ENCODE data around the gene NQO1. TPM values are rescaled to one million over a fixed set of nuclear protein-coding genes. Genes with fewer than 3 reads are reported as not detected.

Gene NQO1
- polyA plus RNA-seq, 1 of the 3 experiments (the other 2 are of a cell fraction), result 152 TPM

DNA sequence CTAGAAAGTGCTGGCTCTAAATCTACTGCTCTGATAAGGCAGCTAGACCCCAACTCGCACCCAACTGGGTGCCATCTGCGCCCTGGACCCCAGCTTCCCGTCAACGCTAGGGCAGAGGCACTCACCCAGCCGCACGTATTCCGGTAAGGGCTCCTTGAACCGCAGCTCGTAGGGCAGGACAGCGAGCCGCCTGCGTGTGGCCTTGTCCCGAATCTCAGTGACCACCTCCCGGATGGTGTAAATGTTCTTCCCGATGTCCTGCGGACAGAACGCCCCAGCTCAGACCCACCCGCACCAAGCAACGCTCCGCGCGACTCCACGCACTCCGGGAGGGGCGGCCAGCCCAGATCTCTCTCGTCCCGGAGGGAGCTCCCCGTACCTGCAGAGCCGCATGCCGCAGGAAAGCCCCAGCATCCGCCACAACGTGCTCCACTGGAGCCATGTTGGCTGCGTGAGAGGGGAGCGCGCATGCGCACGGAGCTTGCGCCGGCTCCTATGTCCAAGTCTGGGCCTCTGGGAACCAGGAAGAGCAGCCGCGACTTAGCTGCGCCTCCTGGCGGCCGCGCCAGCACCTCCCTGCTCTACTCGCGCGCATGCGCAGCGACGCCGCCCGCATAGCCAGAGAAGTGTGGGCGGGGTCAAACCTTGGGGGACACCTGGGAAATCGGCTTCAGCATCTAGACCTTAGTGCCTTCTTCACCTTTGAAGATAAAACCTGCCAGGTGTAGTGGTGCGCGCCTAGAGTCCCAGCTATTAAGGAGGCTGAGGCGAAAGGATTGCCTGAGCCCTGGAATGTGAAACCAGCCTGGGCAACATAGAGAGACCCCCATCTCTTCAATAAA lies 28.3 kb upstream of the NQO1 start, which contains the start of gene NOB1:
Gene NOB1 (minus strand): TSS at position 458 of the 842 bp plus-strand sequence. CDS start 16 bp downstream, at position 442.
- Histone ChIP-seq H3K9ac (peak within 1 kb of the TSS; percentile 84), H3K27me3 (ENCODE audit: insufficient read depth) (no peaks in the 10 kb centered on the region), H4K20me1 (ENCODE audit: insufficient read depth) (no peaks in the 10 kb centered on the region), H3K4me2 (peak within 1 kb of the TSS; percentile 89), H3K79me2 (ENCODE audit: insufficient read depth) (peaks cover 50% of the 10 kb centered on the region), H3K27ac (ENCODE audit: low read depth in 2 of 2, low read length in 1 of 2) (peak within 1 kb of the TSS; percentile 40 to 45; a peak in 2 of 4 replicates), H3K9me2 (no peaks in the 10 kb centered on the region), H3K36me3 (replicated peaks in 1 of 2; ENCODE audit: control insufficient read depth in 1 of 2, insufficient read depth in 2 of 2, low read length in 1 of 2) (peaks cover 9 to 24% of the 10 kb centered on the region in 2 experiments), H3K9me3 (no peaks in the 10 kb centered on the region), H3K4me1 (ENCODE audit: control insufficient read depth in 1 of 2, insufficient read depth in 2 of 2, low read depth in 1 of 2, low read length in 1 of 2) (peaks cover 0 to 2% of the 10 kb centered on the region in 2 experiments; a peak in 2 of 4 replicates), H2AFZ (ENCODE audit: low read depth) (peak within 1 kb of the TSS; percentile 84), H3F3A (replicated peaks; ENCODE audit: insufficient read depth) (peaks cover 12% of the 10 kb centered on the region), H3K4me3 (ENCODE audit: low read depth in 2 of 2, low read length in 1 of 2) (peak within 1 kb of the TSS; percentile 86 to 98)
- peak; percentile 96 for DNase-seq
- ChIA-PET CTCF (interaction anchor here (0.6 to 6.2 kb wide), 39 partner anchors 8 to 404 kb away, joined by 3 to 67 read pairs (median 5); partner anchors contain the start of genes NQO1 and TERF2), POLR2A (interaction anchor here (1.0 to 1.5 kb wide), 7 partner anchors 8 to 358 kb away, joined by 3 to 12 read pairs (median 5); partner anchors contain the start of gene NQO1)
- 0% methylated on average over 10 of the region's 58 CpGs for WGBS (ENCODE audit: low lambda C conversion rate)
- peak; percentile 96 for TF ChIP-seq NRF1 (IDR thresholded peaks at IDR 0.05; ENCODE audit: low read depth, low read length)
- TF ChIP-seq YY1 (IDR thresholded peaks at IDR 0.05; ENCODE audit: low read depth), result peak; percentile 94
- TF ChIP-seq RXRA (IDR thresholded peaks at IDR 0.05; ENCODE audit: borderline replicate concordance, low read depth), result no peak
- no peak for TF ChIP-seq REST (IDR thresholded peaks at IDR 0.05; ENCODE audit: low read depth, low read length)
- TF ChIP-seq, protein P1, sequence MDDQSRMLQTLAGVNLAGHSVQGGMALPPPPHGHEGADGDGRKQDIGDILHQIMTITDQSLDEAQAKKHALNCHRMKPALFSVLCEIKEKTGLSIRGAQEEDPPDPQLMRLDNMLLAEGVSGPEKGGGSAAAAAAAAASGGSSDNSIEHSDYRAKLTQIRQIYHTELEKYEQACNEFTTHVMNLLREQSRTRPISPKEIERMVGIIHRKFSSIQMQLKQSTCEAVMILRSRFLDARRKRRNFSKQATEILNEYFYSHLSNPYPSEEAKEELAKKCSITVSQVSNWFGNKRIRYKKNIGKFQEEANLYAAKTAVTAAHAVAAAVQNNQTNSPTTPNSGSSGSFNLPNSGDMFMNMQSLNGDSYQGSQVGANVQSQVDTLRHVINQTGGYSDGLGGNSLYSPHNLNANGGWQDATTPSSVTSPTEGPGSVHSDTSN (IDR thresholded peaks at IDR 0.05), result no peak
- no peak for TF ChIP-seq RFX5 (IDR thresholded peaks at IDR 0.05; ENCODE audit: low read length)
- no peak for TF ChIP-seq TCF12 (IDR thresholded peaks at IDR 0.05)
- no peak for TF ChIP-seq RCOR1 (IDR thresholded peaks at IDR 0.05; ENCODE audit: low read length)
- TF ChIP-seq IRF3 (IDR thresholded peaks at IDR 0.05; ENCODE audit: low read depth, low read length), result no peak
- no peak for TF ChIP-seq TEAD4 (IDR thresholded peaks at IDR 0.05; ENCODE audit: borderline replicate concordance, insufficient read depth)
- TF ChIP-seq POLR2AphosphoS5 (IDR thresholded peaks at IDR 0.05; ENCODE audit: low read depth, low read length), result peak; percentile 94
- TF ChIP-seq SIN3A (IDR thresholded peaks at IDR 0.05; ENCODE audit: borderline replicate concordance, low read depth, low read length), result peak; percentile 85; the same call in 1 of the 2 replicates
- TF ChIP-seq MEF2A (IDR thresholded peaks at IDR 0.05; ENCODE audit: borderline replicate concordance, low read depth), result no peak
- peak; percentile 98 for TF ChIP-seq MXI1 (IDR thresholded peaks at IDR 0.05; ENCODE audit: low read depth, low read length)
- TF ChIP-seq, protein P2, sequence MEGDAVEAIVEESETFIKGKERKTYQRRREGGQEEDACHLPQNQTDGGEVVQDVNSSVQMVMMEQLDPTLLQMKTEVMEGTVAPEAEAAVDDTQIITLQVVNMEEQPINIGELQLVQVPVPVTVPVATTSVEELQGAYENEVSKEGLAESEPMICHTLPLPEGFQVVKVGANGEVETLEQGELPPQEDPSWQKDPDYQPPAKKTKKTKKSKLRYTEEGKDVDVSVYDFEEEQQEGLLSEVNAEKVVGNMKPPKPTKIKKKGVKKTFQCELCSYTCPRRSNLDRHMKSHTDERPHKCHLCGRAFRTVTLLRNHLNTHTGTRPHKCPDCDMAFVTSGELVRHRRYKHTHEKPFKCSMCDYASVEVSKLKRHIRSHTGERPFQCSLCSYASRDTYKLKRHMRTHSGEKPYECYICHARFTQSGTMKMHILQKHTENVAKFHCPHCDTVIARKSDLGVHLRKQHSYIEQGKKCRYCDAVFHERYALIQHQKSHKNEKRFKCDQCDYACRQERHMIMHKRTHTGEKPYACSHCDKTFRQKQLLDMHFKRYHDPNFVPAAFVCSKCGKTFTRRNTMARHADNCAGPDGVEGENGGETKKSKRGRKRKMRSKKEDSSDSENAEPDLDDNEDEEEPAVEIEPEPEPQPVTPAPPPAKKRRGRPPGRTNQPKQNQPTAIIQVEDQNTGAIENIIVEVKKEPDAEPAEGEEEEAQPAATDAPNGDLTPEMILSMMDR (IDR thresholded peaks at IDR 0.05), result peak; percentile 89
- TF ChIP-seq, protein P3, sequence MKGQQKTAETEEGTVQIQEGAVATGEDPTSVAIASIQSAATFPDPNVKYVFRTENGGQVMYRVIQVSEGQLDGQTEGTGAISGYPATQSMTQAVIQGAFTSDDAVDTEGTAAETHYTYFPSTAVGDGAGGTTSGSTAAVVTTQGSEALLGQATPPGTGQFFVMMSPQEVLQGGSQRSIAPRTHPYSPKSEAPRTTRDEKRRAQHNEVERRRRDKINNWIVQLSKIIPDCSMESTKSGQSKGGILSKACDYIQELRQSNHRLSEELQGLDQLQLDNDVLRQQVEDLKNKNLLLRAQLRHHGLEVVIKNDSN (IDR thresholded peaks at IDR 0.05; ENCODE audit: borderline replicate concordance, low read depth), result no peak
- peak; percentile 99 for TF ChIP-seq SMC3 (IDR thresholded peaks at IDR 0.05; ENCODE audit: low read depth, low read length)
- TF ChIP-seq GABPA (IDR thresholded peaks at IDR 0.05; ENCODE audit: low read depth), result no peak
- peak; percentile 96 for TF ChIP-seq ELF1 (IDR thresholded peaks at IDR 0.05)
- TF ChIP-seq FOXM1 (IDR thresholded peaks at IDR 0.05; ENCODE audit: low read depth), result no peak
- peak; percentile 95 for TF ChIP-seq MAX (IDR thresholded peaks at IDR 0.05; ENCODE audit: low read depth)
- TF ChIP-seq EZH2phosphoT487 (IDR thresholded peaks at IDR 0.05; ENCODE audit: borderline replicate concordance, low read depth), result no peak
- no peak for TF ChIP-seq GATA2 (CRISPR knock-in tag; IDR thresholded peaks at IDR 0.05)
- no peak for TF ChIP-seq NFIC (IDR thresholded peaks at IDR 0.05; ENCODE audit: borderline replicate concordance)
